Activated CD4-positive, alpha-beta T cell treated with anti-CD3 and anti-CD28 coated beads for 36 hours (primary cell): ENCODE data around the gene NCS1. TPM values are rescaled to one million over a fixed set of nuclear protein-coding genes. Genes with fewer than 3 reads are reported as not detected.

Experiments
- ATAC-seq: fragments of 200-7000 bp; cut with Tn5 transposase; one replicate; pipeline ENCODE4 v1.10.0; 2021; ENCODE audit warnings: mild to moderate bottlenecking, moderate library complexity
- CTCF ChIA-PET: fragments of 350-600 bp; sonication (Branson Sonifier 250); formaldehyde crosslinking; loops from one replicate; lab custom pipeline; 2021; ENCODE audit warnings: antibody characterized with exemption; lab: Charles Lee
- POLR2A ChIA-PET: fragments of 350-600 bp; sonication (Branson Sonifier 250); formaldehyde crosslinking; loops from one replicate; lab custom pipeline; 2021; ENCODE audit warnings: antibody characterized with exemption, inconsistent platforms; lab: Charles Lee
- DNase-seq: peaks from one replicate; pipeline ENCODE4 v3.0.0-alpha.2; 2020
- H3K27ac Mint-ChIP-seq: one replicate; pipeline ENCODE4 v1.8.0; 2021; ENCODE audit warnings: mixed read lengths
- H3K27me3 Mint-ChIP-seq: one replicate; pipeline ENCODE4 v1.8.0; 2021; ENCODE audit warnings: mixed read lengths
- H3K36me3 Mint-ChIP-seq: one replicate; pipeline ENCODE4 v1.8.0; 2021; ENCODE audit warnings: low read depth, mixed read lengths
- H3K4me1 Mint-ChIP-seq: one replicate; pipeline ENCODE4 v1.8.0; 2021; ENCODE audit warnings: mixed read lengths
- H3K4me3 Mint-ChIP-seq: one replicate; pipeline ENCODE4 v1.8.0; 2021; ENCODE audit warnings: mild to moderate bottlenecking, moderate library complexity, mixed read lengths
- H3K9me3 Mint-ChIP-seq: one replicate; pipeline ENCODE4 v1.8.0; 2021; ENCODE audit warnings: low read depth, mixed read lengths
- intact Hi-C, 2 experiments: fragments of 100-400 bp; cut with DNase I in 1 of 2; cut with micrococcal nuclease in 1 of 2; formaldehyde crosslinking; loops; one replicate each; pipeline versions ENCODE4 v1.14.2 to v1.15.1; 2022 to 2024; cut with DNase I, micrococcal nuclease
- total RNA-seq, 2 experiments: library from RNA; stranded (reverse); gene quantifications; one replicate each; pipeline ENCODE4 v1.2.3, GENCODE V29; 2021

Gene NCS1
- total RNA-seq, 2 experiments from 2014 or later: 24.8 to 25.2 TPM

DNA sequence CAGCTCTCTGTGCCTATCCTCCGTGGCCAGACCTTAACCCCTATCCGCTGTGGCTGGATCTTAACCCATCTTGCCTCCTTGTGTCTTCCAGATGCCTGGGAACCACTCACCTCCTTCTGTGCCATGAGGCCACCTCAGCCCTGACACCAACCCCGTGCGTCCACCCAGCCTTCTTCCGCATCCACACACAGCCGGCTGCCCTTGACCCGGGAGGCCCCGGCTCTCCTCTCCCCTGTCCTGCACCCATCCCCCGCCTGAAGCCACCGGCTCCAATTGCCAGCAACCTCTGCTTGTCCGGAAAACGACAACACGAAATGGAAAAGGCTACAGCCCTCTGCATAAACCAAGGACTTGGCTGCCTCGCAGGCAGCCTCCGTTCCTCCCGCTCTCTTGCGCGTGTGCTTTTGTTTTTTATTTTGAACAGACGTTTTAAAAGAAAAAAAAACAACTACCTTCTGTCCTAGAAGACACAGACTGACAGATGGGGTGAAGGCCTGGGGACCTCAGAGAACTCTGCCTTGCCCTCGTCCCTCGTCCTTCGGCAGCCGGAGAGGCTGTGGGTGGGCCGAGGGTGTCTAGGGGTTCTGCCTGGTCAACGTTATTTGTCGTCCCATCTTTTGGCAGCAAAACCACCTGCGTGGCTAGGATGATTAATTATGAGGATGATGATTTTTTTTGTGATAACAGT, 60.8 kb downstream of the NCS1 start:
- no peak overlapping the region for H3K4me3 Mint-ChIP-seq
- intact Hi-C loops: loop anchor here in 1 of 2 experiments (10.0 kb wide), 1 partner anchor 348 kb away; no protein-coding TSS in a partner anchor
- CTCF ChIA-PET: interaction anchor here (1.2 kb wide), 1 partner anchor 126 kb away, joined by 4 read pairs; no protein-coding TSS in a partner anchor
- no peak for DNase-seq
- POLR2A ChIA-PET: no interaction called here
- peaks cover 20% of the 10 kb centered on the region for H3K36me3 Mint-ChIP-seq
- no peaks in the 10 kb centered on the region for H3K9me3 Mint-ChIP-seq
- ATAC-seq: no peak
- peaks cover 4% of the 10 kb centered on the region for H3K4me1 Mint-ChIP-seq
- no peak overlapping the region for H3K27ac Mint-ChIP-seq
- no peaks in the 10 kb centered on the region for H3K27me3 Mint-ChIP-seq

DNA sequence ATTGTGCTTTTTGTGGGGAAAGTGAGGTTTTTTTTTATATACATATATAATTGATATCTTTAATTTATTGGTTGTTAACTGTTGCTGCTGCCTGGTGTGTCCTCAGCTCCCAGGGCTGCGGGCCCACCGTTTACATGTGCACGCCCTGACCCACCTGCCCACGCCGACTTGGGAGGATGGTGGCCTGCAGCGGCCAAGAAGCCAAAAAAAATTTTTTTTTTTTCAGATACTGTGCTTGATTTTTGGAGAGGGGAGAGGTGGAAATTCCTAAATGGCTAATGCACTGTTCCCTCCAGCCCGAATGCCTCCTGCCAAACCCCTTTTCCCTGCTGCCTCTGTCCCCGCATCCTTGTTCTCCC, 61.4 kb downstream of the NCS1 start:
- ATAC-seq (no peak), DNase-seq (no peak)
- H3K36me3 Mint-ChIP-seq: peaks cover 17% of the 10 kb centered on the region
- H3K4me1 Mint-ChIP-seq: peaks cover 6% of the 10 kb centered on the region
- no peak overlapping the region for H3K27ac Mint-ChIP-seq
- no peak overlapping the region for H3K4me3 Mint-ChIP-seq
- CTCF ChIA-PET: interaction anchor here (0.7 kb wide), 1 partner anchor 506 kb away, joined by 5 read pairs; no protein-coding TSS in a partner anchor
- intact Hi-C loops: loop anchor here in 1 of 2 experiments (10.0 kb wide), 1 partner anchor 349 kb away; no protein-coding TSS in a partner anchor
- no peaks in the 10 kb centered on the region for H3K27me3 Mint-ChIP-seq
- POLR2A ChIA-PET: no interaction called here
- no peaks in the 10 kb centered on the region for H3K9me3 Mint-ChIP-seq

DNA sequence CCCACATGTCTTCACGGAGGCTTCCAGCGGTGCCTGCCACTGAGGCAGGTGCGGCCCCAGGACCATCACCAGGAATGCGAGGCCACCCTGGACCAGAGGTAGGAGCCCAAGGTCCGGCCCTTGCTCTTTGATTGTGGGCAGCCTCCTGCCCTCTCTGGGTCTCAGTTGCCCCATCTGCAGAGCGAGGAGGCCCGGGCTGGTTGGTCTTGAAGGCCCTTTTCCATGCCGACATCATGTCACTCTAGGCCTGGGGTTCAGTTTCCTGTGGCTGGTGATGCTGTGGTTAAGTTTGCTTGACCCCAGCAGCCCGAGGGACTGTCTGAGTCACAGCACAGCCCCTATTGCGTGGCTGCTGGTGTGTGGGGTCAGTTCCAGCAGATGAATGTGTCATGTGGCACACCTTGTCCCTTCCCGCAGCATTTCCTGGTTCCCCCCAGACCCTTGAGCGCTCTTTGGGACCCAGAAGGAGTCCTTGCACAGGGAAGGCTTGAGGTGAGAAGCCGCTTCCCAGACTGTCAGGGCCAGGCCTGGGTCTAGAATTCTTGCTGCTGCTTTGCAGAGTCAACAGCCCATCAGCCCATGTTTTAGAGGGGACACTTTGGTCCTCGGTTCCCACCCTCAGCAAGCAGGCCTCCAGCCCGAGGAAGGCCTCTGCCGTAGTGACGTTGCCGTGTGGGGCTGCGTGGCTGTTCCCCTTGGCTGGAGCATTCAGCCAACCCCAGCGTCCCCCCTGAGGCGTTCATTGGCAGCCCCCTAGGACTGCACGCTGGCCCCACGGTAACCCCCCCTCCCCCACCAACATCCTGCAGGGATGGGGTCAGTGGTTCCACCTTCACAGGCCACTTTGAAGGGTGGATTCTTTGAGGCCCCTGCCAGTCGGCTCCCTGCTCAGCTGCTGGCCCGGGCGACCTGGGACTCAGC, 62.4 kb downstream of the NCS1 start:
- no peak for ATAC-seq
- Mint-ChIP-seq H3K9me3 (no peaks in the 10 kb centered on the region), H3K4me1 (peaks cover 16% of the 10 kb centered on the region), H3K36me3 (peaks cover 13% of the 10 kb centered on the region), H3K4me3 (no peak overlapping the region), H3K27ac (no peak overlapping the region), H3K27me3 (no peaks in the 10 kb centered on the region)
- ChIA-PET POLR2A (no interaction called here), CTCF (interaction anchor here (0.7 kb wide), 1 partner anchor 507 kb away, joined by 5 read pairs; no protein-coding TSS in a partner anchor)
- no peak for DNase-seq
- intact Hi-C loops: loop anchor here in 1 of 2 experiments (5.0 to 10.0 kb wide), 2 partner anchors 107 to 350 kb away; no protein-coding TSS in a partner anchor

DNA sequence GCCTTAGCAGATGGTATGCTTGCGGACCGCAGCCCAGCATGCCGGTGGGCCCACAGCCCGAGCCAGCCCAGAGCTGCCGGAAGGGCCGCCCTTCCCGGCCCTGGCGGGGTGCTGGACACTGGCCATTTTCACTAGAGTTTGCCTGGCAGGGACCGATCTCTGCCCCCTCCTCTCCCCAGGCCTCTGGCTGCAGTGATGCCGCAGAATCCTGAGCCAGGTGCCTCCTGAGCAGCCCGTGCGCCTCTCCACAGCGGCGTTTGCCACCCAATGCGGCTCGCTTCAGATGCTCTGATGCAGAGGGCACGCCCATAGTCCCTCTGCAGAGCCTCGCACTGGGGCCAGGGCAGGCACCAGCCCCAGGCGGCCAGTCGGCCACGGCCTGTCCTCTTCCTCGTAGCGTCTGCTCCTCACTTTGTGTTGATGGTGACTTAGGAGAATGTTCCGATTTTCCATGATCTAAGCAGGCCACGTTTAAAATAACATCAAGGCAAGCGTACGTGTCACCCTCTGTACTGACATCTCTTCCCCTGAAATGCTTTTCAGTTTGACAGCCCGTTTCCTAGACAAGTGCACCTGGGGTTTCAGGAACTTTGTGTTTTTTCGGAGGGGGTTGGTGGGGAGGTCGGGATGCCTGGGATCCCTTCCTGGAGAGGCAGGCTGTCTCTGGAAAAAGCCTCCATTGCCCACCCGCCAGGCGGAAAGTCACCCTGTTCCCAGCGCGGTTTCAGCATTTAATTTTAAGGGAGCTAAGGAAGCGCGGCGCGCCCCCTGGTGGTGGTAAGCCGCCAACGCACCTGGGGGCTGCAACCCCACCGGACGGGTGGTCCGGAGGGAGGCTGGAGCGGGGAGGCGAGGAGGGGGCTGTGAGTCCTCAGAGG, 63.6 kb downstream of the NCS1 start:
- Mint-ChIP-seq H3K9me3 (no peaks in the 10 kb centered on the region), H3K27ac (peak overlapping the region; percentile 47), H3K4me3 (no peak overlapping the region), H3K4me1 (peaks cover 28% of the 10 kb centered on the region), H3K27me3 (no peaks in the 10 kb centered on the region), H3K36me3 (peaks cover 11% of the 10 kb centered on the region)
- intact Hi-C loops: loop anchor here (1.0 to 10.0 kb wide), 3 partner anchors 108 to 351 kb away; no protein-coding TSS in a partner anchor
- peak; percentile 79 for DNase-seq
- no peak for ATAC-seq
- ChIA-PET POLR2A (no interaction called here), CTCF (interaction anchor here (0.6 to 1.3 kb wide), 13 partner anchors 10 to 195 kb away, joined by 3 to 19 read pairs (median 3); no protein-coding TSS in a partner anchor)

DNA sequence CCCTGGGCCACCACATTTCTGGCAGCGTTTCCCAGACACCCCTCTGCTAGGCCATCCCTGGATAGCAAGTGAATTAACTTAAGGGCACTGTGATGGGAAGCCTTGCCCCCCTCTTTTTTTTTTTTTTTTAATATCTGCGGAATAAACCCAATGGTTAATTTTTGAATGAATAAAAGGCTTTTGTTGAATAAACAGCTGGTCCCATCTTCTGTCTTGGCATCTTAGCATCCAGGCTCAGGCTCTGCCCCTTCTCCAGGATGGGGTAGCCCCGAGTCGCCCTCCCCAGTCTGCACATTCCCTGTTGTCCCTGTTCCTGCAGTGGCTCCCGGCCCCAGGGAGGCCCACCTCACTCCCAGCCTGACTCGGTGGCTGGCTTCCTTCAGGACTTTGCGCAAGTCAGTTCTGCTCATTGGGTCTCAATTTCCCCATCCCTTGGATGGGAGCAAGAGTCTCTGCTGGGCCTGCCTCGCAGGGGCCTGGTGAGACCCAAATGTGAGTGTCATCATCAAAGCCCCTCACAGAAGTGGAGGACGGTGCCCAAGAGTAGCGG, 64.3 kb downstream of the NCS1 start:
- Mint-ChIP-seq H3K4me1 (peaks cover 30% of the 10 kb centered on the region), H3K27me3 (no peaks in the 10 kb centered on the region), H3K4me3 (no peak overlapping the region), H3K9me3 (no peaks in the 10 kb centered on the region), H3K27ac (no peak overlapping the region), H3K36me3 (peaks cover 11% of the 10 kb centered on the region)
- ChIA-PET POLR2A (no interaction called here), CTCF (interaction anchor here (0.6 to 1.3 kb wide), 14 partner anchors 9 to 212 kb away, joined by 3 to 19 read pairs (median 3); no protein-coding TSS in a partner anchor)
- no peak for ATAC-seq
- intact Hi-C loops: loop anchor here (1.0 to 10.0 kb wide), 3 partner anchors 109 to 352 kb away; no protein-coding TSS in a partner anchor
- DNase-seq: no peak

DNA sequence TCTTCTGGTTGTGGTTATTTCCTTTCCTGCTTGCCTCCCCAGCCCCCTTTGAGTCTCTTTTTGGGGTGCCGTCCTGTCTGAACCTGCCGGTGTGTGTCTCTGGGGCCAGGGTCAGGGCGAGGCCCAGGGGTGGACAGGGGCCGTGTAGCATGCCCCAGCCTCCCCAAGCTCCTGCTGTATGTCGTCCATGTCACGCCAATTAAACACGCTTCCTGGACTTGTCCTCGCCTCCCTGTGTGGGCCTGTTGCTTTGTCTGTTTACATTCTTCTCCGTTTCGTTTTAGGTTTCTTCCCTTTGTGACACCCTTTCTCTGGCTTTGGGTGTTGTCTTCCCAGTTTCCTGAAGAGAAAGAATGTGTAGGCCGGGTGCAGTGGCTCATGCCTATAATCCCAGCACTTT, 64.9 kb downstream of the NCS1 start:
- ATAC-seq: no peak
- no peak for DNase-seq
- ChIA-PET POLR2A (no interaction called here), CTCF (interaction anchor here (0.6 to 7.3 kb wide), 9 partner anchors 9 to 211 kb away, joined by 3 to 59 read pairs (median 3); no protein-coding TSS in a partner anchor)
- Mint-ChIP-seq H3K4me3 (no peak overlapping the region), H3K27me3 (no peaks in the 10 kb centered on the region), H3K36me3 (peaks cover 10% of the 10 kb centered on the region), H3K27ac (no peak overlapping the region), H3K9me3 (no peaks in the 10 kb centered on the region), H3K4me1 (peaks cover 30% of the 10 kb centered on the region)
- intact Hi-C loops: loop anchor here in 1 of 2 experiments (5.0 to 10.0 kb wide), 2 partner anchors 110 to 352 kb away; no protein-coding TSS in a partner anchor

DNA sequence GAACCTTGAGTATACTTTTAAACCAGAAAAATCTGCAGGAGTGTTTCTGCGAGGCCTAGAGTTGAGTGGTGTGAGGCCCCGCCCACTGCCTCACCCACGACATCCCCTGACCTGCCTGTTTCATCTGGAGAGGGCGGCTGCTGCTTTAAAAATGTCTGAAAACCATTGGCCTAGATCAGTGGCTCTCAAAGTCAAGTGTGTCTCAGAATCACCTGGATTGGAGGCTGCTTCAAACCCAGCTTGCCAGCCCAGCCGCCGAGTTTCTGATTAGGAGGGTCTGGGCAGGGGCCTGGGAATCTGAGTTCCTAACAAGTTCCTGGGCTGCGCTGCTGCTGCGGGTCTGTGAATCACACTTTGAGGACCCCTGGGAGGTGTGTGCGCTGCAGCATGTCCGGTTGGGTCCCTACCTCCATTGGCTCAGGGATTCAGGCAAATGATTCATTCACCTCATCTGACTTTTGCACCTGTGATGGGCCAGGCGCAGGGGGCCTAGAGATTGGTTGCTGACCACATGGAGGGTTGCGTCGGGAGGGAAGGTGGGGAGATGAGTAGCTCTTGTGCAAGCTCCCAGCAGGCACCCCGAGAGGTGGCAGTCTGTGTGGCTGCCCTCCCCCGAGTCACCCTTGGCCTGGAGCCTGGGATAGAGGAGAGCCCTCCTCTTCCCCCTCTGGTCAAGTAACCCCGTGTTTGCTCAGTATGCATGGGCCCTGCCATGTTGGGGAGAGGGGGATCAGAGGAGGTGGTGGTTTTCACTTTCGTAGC, 65.7 kb downstream of the NCS1 start:
- Mint-ChIP-seq H3K27ac (no peak overlapping the region), H3K9me3 (no peaks in the 10 kb centered on the region), H3K36me3 (peaks cover 7% of the 10 kb centered on the region), H3K4me1 (peaks cover 34% of the 10 kb centered on the region), H3K27me3 (no peaks in the 10 kb centered on the region), H3K4me3 (no peak overlapping the region)
- intact Hi-C loops: loop anchor here (2.0 to 10.0 kb wide), 3 partner anchors 111 to 353 kb away; no protein-coding TSS in a partner anchor
- ATAC-seq: no peak
- DNase-seq: peak; percentile 29
- ChIA-PET CTCF (interaction anchor here (0.8 to 7.3 kb wide), 2 partner anchors 43 to 131 kb away, joined by 3 to 59 read pairs; no protein-coding TSS in a partner anchor), POLR2A (interaction anchor here (0.6 kb wide), 1 partner anchor 283 kb away, joined by 8 read pairs; no protein-coding TSS in a partner anchor)

DNA sequence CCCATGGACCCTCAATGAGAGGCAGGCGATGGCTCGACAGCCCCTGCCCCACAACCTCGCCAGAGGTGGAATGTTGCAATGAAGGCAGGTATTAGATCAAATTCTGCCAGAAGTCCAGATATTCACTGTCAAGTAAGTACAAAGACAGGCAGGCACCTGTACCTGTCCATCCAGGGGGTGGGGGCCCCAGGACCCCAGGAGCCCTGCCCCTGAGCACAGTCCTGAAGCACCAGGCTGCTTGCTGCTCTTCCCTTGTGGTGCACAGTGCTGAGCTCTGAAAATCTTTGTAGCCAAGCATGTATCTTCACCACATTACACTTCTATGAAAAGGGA, 67.1 kb downstream of the NCS1 start:
- Mint-ChIP-seq H3K4me3 (no peak overlapping the region), H3K36me3 (peaks cover 2% of the 10 kb centered on the region), H3K27me3 (no peaks in the 10 kb centered on the region), H3K4me1 (peaks cover 36% of the 10 kb centered on the region), H3K9me3 (no peaks in the 10 kb centered on the region), H3K27ac (no peak overlapping the region)
- intact Hi-C loops: loop anchor here (1.0 to 10.0 kb wide), 4 partner anchors 111 to 355 kb away; no protein-coding TSS in a partner anchor
- ATAC-seq (peak; percentile 11), DNase-seq (no peak)
- CTCF ChIA-PET: interaction anchor here (0.6 to 7.3 kb wide), 5 partner anchors 12 to 323 kb away, joined by 3 to 59 read pairs (median 4); no protein-coding TSS in a partner anchor
- POLR2A ChIA-PET: no interaction called here

DNA sequence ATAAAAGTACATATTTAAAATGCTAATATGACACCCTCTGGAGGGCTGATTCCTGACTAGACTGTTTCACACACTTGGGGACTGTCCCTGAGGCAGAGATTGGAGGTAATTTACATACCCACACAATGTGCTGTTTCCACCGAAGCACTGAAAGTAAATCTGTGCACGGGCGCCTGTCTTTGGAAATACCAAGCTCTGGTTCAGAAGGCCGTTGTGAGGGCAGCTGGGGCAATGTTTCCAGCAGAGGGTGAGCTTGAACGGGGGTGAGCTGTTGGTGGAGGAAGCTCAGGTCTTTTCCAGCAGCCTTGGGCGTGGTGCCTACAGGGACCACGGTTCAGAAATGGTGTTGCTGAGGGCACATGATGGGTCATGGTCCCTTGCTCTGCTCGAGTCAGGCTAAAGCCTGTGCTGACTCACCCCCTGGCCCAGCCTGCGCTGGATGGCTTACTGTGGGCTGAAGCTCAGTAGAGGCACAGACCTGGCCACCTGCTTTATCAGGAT, 67.6 kb downstream of the NCS1 start:
- POLR2A ChIA-PET: no interaction called here
- peak overlapping the region; percentile 65 for H3K27ac Mint-ChIP-seq
- intact Hi-C loops: loop anchor here (1.0 to 10.0 kb wide), 7 partner anchors 67 to 402 kb away; partner anchors contain the start of genes C9orf78 (in 1 of the 2), GPR107 (in 1 of the 2), NCS1 (in 1 of the 2) and USP20 (in 1 of the 2)
- H3K36me3 Mint-ChIP-seq: peaks cover 2% of the 10 kb centered on the region
- no peaks in the 10 kb centered on the region for H3K9me3 Mint-ChIP-seq
- CTCF ChIA-PET: interaction anchor here (0.6 to 7.3 kb wide), 5 partner anchors 12 to 448 kb away, joined by 3 to 59 read pairs (median 4); no protein-coding TSS in a partner anchor
- no peaks in the 10 kb centered on the region for H3K27me3 Mint-ChIP-seq
- peak overlapping the region; percentile 18 for H3K4me3 Mint-ChIP-seq
- H3K4me1 Mint-ChIP-seq: peaks cover 36% of the 10 kb centered on the region
- ATAC-seq (peak; percentile 85), DNase-seq (peak; percentile 78)
